ENCODE results near the gene TMEM253.

- TF ChIP-seq CTCF (IDR thresholded peaks at IDR 0.05) (no peak), POLR2A (IDR thresholded peaks at IDR 0.05) (no peak), POLR2AphosphoS5 (IDR thresholded peaks at IDR 0.05; ENCODE audit: insufficient read depth in 1 of 2, low read depth in 1 of 2) (no peak)
Observed at GRCh38 chr14:21103411-21103709, 2.5 kb downstream of the TMEM253 start.

All from vagina (tissue), 2 donors.